CD4-positive, alpha-beta T cell treated with Interleukin-15 for 4 hours (primary cell): ENCODE data around the gene ASPG.

ENCODE experiments used
- DNase-seq: peaks from one replicate; pipeline ENCODE4 v3.0.0-alpha.2; 2020; ENCODE audit warnings: low spot score

The ASPG gene

GRCh38 chr14:104116756-104117340 lies 31.3 kb downstream of the ASPG start:
- DNase-seq = no peak

DNA sequence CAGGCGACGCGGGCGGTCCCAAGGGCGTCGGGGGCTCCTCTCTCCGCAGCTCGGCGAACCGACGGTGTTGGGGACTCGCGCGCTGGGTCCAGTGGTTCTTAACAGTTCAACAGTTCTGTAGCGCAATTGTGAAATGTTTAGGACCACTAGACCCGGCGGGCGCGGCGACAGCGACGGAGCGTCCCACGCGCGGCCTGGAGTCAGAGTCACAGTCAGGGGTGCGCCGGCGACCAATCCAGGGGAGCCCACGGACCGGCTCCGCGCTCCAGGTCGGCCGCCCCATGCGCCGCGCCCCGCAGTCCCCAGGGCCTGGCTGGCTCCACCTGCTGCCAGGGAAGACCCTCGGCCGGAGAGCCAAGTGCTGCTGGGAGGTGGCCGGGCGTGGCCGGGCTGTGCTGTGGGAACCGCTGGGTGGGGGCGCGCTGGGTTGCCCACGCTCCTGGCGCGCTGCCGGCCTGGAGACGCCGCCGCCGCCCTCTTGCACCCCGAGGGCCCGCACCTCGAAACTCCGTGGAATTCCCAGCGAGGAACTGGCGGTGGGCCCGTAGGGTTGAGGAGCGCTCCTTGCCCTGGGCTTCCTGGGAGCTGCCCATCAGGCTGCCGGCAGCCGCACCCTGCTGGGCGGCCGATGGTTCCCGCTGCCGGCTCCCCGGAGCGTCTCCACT lies 32.0 kb downstream of the ASPG start:
- DNase-seq = no peak

GRCh38 chr14:104118006-104118844 lies 32.7 kb downstream of the ASPG start:
- DNase-seq = no peak

DNA sequence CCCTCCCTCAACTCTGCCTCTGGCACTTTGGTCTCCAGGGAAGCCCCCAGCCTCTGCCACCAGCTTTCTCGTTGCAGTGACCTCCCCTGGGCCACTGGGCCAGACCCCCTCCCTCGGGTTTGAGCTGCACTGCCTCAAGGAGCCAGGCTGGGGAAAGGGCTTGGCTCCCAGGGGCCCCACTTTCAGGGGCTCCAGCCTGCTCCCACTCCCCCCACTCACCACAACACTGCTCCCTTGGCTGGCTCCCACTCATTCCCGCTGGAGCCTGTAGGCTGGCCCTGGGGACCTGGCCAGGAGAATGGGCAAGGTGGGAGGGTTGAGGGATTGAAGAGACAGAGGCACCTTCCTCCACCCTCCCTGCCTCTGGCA lies 33.6 kb downstream of the ASPG start:
- DNase-seq = no peak

DNA sequence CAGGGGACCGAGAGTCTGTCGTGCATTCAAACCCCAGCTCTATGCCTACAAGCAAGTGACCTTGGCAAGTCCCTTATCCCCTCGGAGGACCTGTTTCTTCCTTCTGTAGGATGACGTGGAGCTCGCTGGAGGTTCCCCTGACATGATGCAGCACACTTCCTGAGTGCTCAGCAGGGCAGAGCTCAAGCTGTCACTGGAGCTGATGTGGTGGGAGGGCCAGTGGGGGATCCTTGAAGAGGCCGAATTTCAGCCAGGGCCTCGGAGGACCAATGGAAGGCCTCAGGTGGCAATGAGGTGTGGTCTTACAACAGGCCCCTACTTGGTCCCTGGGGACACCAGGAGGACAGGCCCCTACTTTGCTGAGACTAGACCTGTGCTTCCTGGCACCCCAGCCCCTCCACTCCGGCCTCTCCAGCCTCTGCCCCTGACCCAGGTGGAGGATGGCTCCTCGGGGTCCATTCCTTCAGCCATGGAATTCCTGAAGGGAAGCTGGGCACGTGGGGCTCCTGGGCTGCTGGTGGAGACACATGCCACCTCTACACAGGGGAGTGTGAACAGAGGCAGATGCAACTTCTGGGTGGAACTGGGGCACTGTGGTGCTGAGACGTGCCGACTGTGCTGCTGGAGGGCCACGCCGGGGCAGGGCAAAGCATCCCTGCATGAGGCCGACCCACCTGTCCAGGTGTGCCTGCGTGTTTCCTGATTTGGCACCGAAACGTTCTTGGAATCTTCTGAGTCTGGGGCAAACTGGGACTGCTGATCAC lies 34.2 kb downstream of the ASPG start:
- DNase-seq = no peak

DNA sequence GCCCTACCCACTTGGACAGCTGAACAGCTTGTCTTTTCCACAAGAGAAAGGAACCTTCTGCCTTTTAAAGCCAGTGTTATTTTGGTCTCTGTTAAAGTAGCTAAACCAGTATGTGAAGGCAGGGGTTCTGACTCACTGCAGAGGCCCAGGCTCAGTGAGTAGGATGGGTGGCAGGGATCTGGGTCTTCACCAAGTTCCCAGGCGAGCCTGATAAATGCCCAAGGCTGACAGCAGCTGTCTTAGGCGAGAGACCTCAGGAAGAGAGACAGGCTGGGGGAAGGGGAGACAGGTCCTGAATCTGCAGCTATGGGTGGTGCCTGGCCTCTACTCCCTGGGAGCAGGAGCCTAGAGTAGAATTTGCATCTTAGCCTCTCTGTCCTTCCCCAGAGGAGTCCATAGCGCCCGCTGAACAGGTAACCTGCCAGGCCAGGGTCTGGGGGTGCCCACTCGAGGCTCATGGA lies 34.8 kb downstream of the ASPG start:
- DNase-seq = no peak

GRCh38 chr14:104121142-104121541 lies 35.6 kb downstream of the ASPG start:
- no peak for DNase-seq

DNA sequence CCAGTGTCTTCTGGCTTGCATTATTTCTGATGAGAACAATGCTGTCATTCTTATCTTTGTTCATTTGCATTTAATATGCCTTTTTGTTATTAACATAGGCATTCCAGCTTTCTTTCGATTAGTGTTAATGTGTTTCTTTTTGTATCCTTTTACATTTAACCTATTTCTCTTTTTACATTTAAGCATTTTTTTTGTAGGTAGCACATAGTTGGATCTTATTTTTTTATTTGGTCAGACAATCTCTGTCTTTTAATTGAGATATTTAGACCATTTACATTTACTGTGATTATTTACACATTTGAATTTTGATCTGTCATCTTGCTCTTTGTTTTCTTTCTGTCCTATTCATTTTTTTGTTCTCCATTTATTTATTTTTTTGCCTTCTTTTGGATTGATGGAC lies 38.4 kb downstream of the ASPG start:
- no peak for DNase-seq

GRCh38 chr14:104125011-104125410 lies 39.5 kb downstream of the ASPG start:
- DNase-seq = no peak

DNA sequence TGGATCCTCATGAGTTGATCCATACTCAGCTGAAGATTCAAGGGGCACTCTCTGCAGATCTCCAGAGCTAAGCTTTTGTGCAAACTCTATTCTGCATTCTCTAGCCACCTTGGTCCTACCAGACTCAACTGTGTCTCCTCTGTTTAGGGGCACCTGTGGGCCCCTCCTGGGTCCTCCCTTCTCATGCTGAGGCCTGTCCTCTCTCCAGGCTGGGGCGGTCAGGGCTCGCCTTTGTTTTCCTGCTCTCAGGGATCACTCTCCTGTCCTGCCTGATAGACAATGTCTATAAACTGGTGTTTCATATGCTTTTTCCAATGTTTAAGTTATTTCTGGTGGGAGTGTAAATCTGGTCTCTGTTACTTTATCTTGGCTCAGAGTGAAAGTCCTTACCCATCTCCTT lies 41.3 kb downstream of the ASPG start:
- DNase-seq = no peak

DNA sequence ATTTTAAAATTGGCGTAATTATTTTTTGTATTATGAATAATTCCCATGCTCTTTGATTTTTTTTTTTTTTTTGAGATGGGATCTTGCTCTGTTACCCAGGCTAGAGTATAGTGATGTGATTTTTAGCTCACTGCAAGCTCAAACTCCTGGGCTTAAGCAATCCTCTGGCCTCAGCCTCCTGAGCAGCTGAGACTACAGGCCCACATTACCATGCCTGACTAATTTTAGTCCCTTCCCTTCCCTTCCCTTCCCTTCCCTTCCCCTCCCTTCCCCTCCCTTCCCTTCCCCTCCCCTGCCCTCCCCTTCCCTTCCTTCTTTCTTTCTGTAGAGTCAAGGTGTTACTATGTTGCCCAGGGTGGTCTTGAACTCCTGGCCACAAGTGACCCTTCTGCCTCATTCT lies 43.5 kb downstream of the ASPG start:
- DNase-seq = no peak

- no peak for DNase-seq
Observed at GRCh38 chr14:104129556-104129955, 44.1 kb downstream of the ASPG start.

DNA sequence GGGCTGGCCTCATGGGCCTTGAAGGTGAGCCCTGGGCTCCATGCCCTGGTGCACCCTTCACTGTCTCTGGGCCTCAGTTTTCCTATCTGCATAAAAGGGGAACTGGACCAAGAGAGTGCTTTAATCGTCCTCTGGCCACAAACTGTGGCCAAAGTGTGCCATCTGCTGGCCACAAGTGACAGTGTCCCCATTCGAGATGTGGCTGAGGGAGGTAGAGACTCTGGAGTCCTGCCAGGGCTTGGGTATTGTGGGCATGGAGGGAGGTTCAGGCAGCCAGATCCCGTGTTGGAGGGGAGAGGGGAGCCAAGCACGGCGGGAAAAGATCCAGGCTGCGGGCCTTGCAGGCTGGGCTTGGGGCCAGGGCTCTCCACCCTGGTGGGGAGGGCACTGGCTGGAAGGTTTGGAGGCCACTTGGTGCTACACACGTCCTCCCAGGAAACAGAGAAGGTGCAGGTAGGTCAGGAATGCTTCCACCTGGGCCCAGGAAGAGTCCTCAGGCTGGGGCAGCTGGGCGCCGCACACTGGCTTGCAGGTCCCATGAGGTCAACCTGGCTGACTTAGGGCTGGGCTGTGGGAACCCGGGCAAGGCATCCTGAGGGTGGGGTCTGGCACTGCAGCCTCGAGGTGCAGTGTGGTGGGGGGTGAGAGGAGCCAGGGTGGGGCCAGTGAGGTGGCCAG lies 45.6 kb downstream of the ASPG start:
- DNase-seq = no peak

- DNase-seq = no peak
Observed at GRCh38 chr14:104131968-104132732, 46.6 kb downstream of the ASPG start.

DNA sequence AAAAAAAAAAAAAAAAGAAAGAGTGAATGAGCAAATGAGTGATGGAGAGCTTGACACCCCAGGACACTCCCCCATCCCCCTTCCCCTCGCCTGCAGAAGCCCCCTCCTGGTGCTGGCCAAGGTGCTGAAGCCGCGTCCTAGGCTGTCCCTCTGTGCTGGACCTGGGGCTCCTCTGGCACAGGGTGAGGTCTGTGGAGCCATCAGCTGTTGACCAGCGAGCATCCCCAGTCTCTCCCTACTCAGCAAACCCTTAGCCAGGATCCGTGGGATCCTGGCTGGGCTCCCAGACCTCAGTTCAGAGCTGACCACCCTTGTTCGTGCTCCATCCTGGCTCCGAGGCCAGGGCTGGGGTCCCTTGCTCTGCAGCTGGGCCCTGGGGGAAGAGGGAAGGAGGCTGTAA lies 47.5 kb downstream of the ASPG start:
- no peak for DNase-seq

DNA sequence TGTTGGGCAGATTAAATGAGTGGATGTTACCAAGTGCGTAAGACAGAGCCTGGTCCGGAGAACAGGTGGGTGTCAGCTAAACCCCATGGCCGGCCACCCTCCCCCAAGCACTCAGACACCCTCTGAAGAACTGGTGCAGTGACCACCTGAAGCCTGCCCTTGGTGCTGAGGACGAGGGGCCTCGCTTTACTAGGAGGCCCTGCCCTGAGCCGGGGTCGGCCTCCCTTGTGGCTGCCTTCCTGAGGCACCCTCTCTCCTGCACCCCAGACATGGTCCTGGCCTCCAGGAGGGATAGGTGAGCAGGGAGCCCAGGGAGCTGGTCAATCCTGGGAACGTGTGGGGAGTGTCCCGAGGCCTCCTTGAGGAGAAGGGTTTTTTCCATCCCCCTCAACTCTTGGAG lies 48.0 kb downstream of the ASPG start:
- no peak for DNase-seq

GRCh38 chr14:104134061-104134965 lies 48.8 kb downstream of the ASPG start:
- DNase-seq = no peak

DNA sequence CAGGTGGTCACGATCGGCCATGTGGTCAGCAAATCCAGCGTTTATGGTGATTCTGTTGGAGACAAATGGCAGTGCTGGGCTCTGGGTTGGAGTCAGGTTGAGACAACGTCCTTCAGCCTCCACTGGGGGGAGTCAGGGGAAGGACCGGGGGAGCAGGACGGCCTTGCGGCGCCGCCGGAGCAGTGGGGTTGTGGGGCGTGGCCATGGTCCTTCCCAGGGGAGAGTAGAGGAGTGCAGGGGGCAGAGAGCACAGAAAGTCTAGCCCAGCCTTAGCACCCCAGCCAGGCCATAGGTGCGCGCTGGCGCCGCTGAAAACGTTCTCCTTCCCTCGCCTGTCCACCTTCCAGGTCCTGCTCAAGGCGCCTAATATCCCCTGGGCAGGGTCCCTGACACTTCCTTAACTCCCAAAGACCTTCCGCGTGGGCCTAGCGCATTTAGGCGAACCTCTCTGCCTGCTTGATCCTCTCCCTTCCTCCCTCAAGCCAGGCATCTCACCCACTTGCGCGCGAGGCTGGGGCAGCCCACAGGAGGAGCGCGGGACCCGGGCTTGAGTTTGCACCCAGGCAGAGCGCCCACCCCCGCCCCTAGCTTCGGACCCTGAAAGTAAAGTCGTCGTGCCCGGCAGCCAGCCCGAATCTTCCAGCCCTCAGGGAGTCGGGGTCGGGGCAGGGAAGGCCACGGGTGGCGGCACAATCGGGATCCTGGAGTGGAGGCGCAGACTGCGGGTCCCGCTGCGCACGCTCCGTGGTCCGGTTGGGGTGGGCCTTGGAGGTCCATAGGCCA lies 49.8 kb downstream of the ASPG start:
- DNase-seq = no peak

GRCh38 chr14:104135904-104136471 lies 50.5 kb downstream of the ASPG start:
- DNase-seq = no peak
